ENCODE measurements around the gene ZNF646. TPM values are rescaled to one million over a fixed set of nuclear protein-coding genes. Genes with fewer than 3 reads are reported as not detected.
A peak's percentile ranks its signal among the peaks of the same experiment; 100 is the strongest.

Gene ZNF646
- total and polyA plus RNA-seq, 2 of the 13 experiments (the other 11 are each of a cell fraction or from before 2014, with no cell fraction given) = 3.4 to 10.9 TPM

GRCh38 chr16:31080035-31080629 lies 5.9 kb downstream of the ZNF646 start (continued):
- TF ChIP-seq CREM (IDR thresholded peaks at IDR 0.05) (no peak), CREM (CRISPR knock-in tag; IDR thresholded peaks at IDR 0.05) (no peak), ARID2 (CRISPR knock-in tag; IDR thresholded peaks at IDR 0.05; ENCODE audit: borderline replicate concordance) (no peak), NR0B2 (CRISPR knock-in tag; IDR thresholded peaks at IDR 0.05) (no peak), ZNF138 (CRISPR knock-in tag; IDR thresholded peaks at IDR 0.05; ENCODE audit: low read depth) (no peak), MIXL1 (CRISPR knock-in tag; IDR thresholded peaks at IDR 0.05) (no peak), SATB2 (CRISPR knock-in tag; IDR thresholded peaks at IDR 0.05) (no peak), SP2 (CRISPR knock-in tag; IDR thresholded peaks at IDR 0.05) (no peak), RFX5 (IDR thresholded peaks at IDR 0.05; ENCODE audit: low read depth, low read length) (no peak), FOXO1 (CRISPR knock-in tag; IDR thresholded peaks at IDR 0.05) (no peak), MXD1 (CRISPR knock-in tag; IDR thresholded peaks at IDR 0.05) (0 out of 2 replicates have a peak, but pooled peaks have one; percentile 18), ZNF30 (CRISPR knock-in tag; IDR thresholded peaks at IDR 0.05) (no peak), MIER3 (CRISPR knock-in tag; IDR thresholded peaks at IDR 0.05; ENCODE audit: borderline replicate concordance) (no peak), MYPOP (CRISPR knock-in tag; IDR thresholded peaks at IDR 0.05) (no peak), HNRNPLL (IDR thresholded peaks at IDR 0.05; ENCODE audit: low read depth, low read length, poor library complexity, severe bottlenecking) (no peak), MAZ (IDR thresholded peaks at IDR 0.05; ENCODE audit: borderline replicate concordance, low read depth, low read length) (no peak), MAZ (CRISPR knock-in tag; IDR thresholded peaks at IDR 0.05; ENCODE audit: low read depth) (no peak), ZNF333 (CRISPR knock-in tag; IDR thresholded peaks at IDR 0.05; ENCODE audit: borderline replicate concordance) (no peak), UBTF (CRISPR knock-in tag; IDR thresholded peaks at IDR 0.05) (no peak), PCBP1 (IDR thresholded peaks at IDR 0.05; ENCODE audit: borderline replicate concordance, low read depth, low read length) (0 out of 2 replicates have a peak, but pooled peaks have one; percentile 53), KAT8 (CRISPR knock-in tag; IDR thresholded peaks at IDR 0.05) (no peak), FOXP1 (IDR thresholded peaks at IDR 0.05) (no peak), FOXP1 (CRISPR knock-in tag; IDR thresholded peaks at IDR 0.05) (no peak), AGO2 (optimal IDR thresholded peaks at IDR 0.05; ENCODE audit: low read depth, low read length) (peak; percentile 91), GLI4 (CRISPR knock-in tag; IDR thresholded peaks at IDR 0.05; ENCODE audit: borderline replicate concordance) (no peak), SMAD3 (CRISPR knock-in tag; IDR thresholded peaks at IDR 0.05) (no peak), DR1 (CRISPR knock-in tag; IDR thresholded peaks at IDR 0.05) (no peak), ZC3H13 (CRISPR knock-in tag; IDR thresholded peaks at IDR 0.05) (peak; percentile 69), ZNF788 (CRISPR knock-in tag; IDR thresholded peaks at IDR 0.05; ENCODE audit: borderline replicate concordance) (no peak), ZNF703 (CRISPR knock-in tag; IDR thresholded peaks at IDR 0.05; ENCODE audit: borderline replicate concordance) (no peak)
